GM23338 (cell line): ENCODE data around the gene LARGE1. TPM values are rescaled to one million over a fixed set of nuclear protein-coding genes. Genes with fewer than 3 reads are reported as not detected.

Source experiments
- ATAC-seq: fragments of 200-7000 bp; cut with Tn5 transposase; 3 replicates; pipeline ENCODE4 v1.9.1; 2020
- DNase-seq: peaks from one replicate; pipeline ENCODE4 v3.0.0-alpha.2; 2015; ENCODE audit warnings: low spot score
- H2AFZ ChIP-seq: fragments of 200-600 bp; sonication (generic); 2 replicates; pipeline ENCODE4 v1.8.0; 2016; ENCODE audit warnings: antibody characterized with exemption, mild to moderate bottlenecking, moderate library complexity
- H3F3A ChIP-seq: fragments of 200-600 bp; sonication (generic); replicated peaks from 2 replicates; pipeline ENCODE4 v1.8.0; 2017; ENCODE audit warnings: antibody characterized with exemption, mixed run types, low read depth
- H3K27ac ChIP-seq: fragments of 200-600 bp; sonication (generic); 2 replicates; pipeline ENCODE4 v1.6.1; 2016; ENCODE audit warnings: low read depth
- H3K27me3 ChIP-seq: fragments of 200-600 bp; sonication (generic); 2 replicates; pipeline ENCODE4 v1.8.0; 2016; ENCODE audit warnings: mild to moderate bottlenecking, mixed run types, moderate library complexity; ENCODE audit not compliant: insufficient read depth
- H3K36me3 ChIP-seq: fragments of 200-600 bp; sonication (generic); 2 replicates; pipeline ENCODE4 v1.8.0; 2016; ENCODE audit warnings: mild to moderate bottlenecking; ENCODE audit not compliant: insufficient read depth
- H3K4me1 ChIP-seq: fragments of 200-600 bp; sonication (generic); 2 replicates; pipeline ENCODE4 v1.8.0; 2016; ENCODE audit warnings: mild to moderate bottlenecking, moderate library complexity; ENCODE audit not compliant: insufficient read depth
- H3K4me2 ChIP-seq: fragments of 200-600 bp; sonication (generic); 2 replicates; pipeline ENCODE4 v1.7.1; 2017; ENCODE audit warnings: mixed run types
- H3K4me3 ChIP-seq: fragments of 200-600 bp; sonication (generic); 2 replicates; pipeline ENCODE4 v1.6.1; 2016; ENCODE audit warnings: mixed run types
- H3K79me2 ChIP-seq: fragments of 200-600 bp; sonication (generic); replicated peaks from 2 replicates; pipeline ENCODE4 v1.8.0; 2017; ENCODE audit warnings: mild to moderate bottlenecking; ENCODE audit not compliant: insufficient read depth
- H3K9me2 ChIP-seq: fragments of 200-600 bp; sonication (generic); 2 replicates; pipeline ENCODE4 v1.8.0; 2017; ENCODE audit not compliant: insufficient read depth
- H4K20me1 ChIP-seq: fragments of 200-600 bp; sonication (generic); replicated peaks from 2 replicates; pipeline ENCODE4 v1.8.0; 2017; ENCODE audit warnings: mild to moderate bottlenecking; ENCODE audit not compliant: insufficient read depth
- H3K27ac Mint-ChIP-seq: 2 replicates; pipeline ENCODE4 v1.8.0; 2020; ENCODE audit warnings: inconsistent platforms, mild to moderate bottlenecking, moderate library complexity, mixed read lengths
- H3K27me3 Mint-ChIP-seq: 3 replicates; pipeline ENCODE4 v1.8.0; 2022; ENCODE audit warnings: low read depth, mild to moderate bottlenecking, moderate library complexity, mixed read lengths, inconsistent platforms; ENCODE audit not compliant: insufficient read depth, poor library complexity
- H3K36me3 Mint-ChIP-seq: 3 replicates; pipeline ENCODE4 v1.8.0; 2021; ENCODE audit warnings: low read depth, mild to moderate bottlenecking, inconsistent platforms, moderate library complexity, mixed read lengths
- H3K4me1 Mint-ChIP-seq: 3 replicates; pipeline ENCODE4 v1.8.0; 2020; ENCODE audit warnings: mild to moderate bottlenecking, inconsistent platforms, mixed read lengths
- H3K4me3 Mint-ChIP-seq: 3 replicates; pipeline ENCODE4 v1.8.0; 2021; ENCODE audit warnings: moderate library complexity, mild to moderate bottlenecking, inconsistent platforms, mixed read lengths
- H3K9me3 Mint-ChIP-seq: 3 replicates; pipeline ENCODE4 v1.8.0; 2020; ENCODE audit warnings: moderate library complexity, mild to moderate bottlenecking, inconsistent platforms, mixed read lengths
- CREB1 ChIP-seq: fragments of 250-450 bp; sonication (Bioruptor Pico); IDR thresholded peaks from 2 replicates; pipeline ENCODE4 v1.5.0; 2020; ENCODE audit warnings: low read depth, mild to moderate bottlenecking, moderate library complexity
- CTCF ChIP-seq, 2 experiments: fragments of 200-600 bp in 1 of 2; sonication (generic) in 1 of 2; conservative IDR thresholded peaks; 2 replicates each; pipeline versions ENCODE4 v1.5.1 to v1.6.1; 2016 to 2017; ENCODE audit warnings: antibody characterized with exemption in 2 of 2, low read depth in 2 of 2, mild to moderate bottlenecking in 2 of 2, moderate library complexity in 1 of 2
- ETS1 ChIP-seq: IDR thresholded peaks from 2 replicates; pipeline ENCODE4 v1.6.1; 2016; ENCODE audit warnings: antibody characterized with exemption
- EZH2 ChIP-seq: fragments of 200-600 bp; sonication (generic); IDR thresholded peaks from one replicate; pipeline ENCODE4 v1.8.0; 2017; ENCODE audit warnings: antibody characterized with exemption, mild to moderate bottlenecking, low read depth; ENCODE audit not compliant: unreplicated experiment
- EZH2phosphoT487 ChIP-seq: fragments of 200-600 bp; sonication (generic); IDR thresholded peaks from one replicate; pipeline ENCODE4 v1.8.1; 2018; ENCODE audit warnings: antibody characterized with exemption; ENCODE audit not compliant: unreplicated experiment
- JUNB ChIP-seq: IDR thresholded peaks from one replicate; pipeline ENCODE4 v1.6.1; 2016; ENCODE audit warnings: antibody characterized with exemption; ENCODE audit not compliant: unreplicated experiment
- NANOG ChIP-seq: IDR thresholded peaks from 2 replicates; pipeline ENCODE4 v1.6.1; 2016; ENCODE audit warnings: antibody characterized with exemption, borderline replicate concordance
- POLR2AphosphoS5 ChIP-seq: IDR thresholded peaks from 2 replicates; pipeline ENCODE4 v1.6.1; 2016; ENCODE audit warnings: antibody characterized with exemption, low read depth
- REST ChIP-seq: IDR thresholded peaks from one replicate; pipeline ENCODE4 v1.6.1; 2018; ENCODE audit warnings: antibody characterized with exemption; ENCODE audit not compliant: unreplicated experiment
- STAT1 ChIP-seq: IDR thresholded peaks from one replicate; pipeline ENCODE4 v1.6.1; 2016; ENCODE audit warnings: antibody characterized with exemption; ENCODE audit not compliant: unreplicated experiment
- ZNF114 ChIP-seq: fragments of 250-450 bp; sonication (Bioruptor Pico); IDR thresholded peaks from 2 replicates; pipeline ENCODE4 v1.5.0; 2020; ENCODE audit warnings: mild to moderate bottlenecking, moderate library complexity
- ZNF331 ChIP-seq: fragments of 250-450 bp; sonication (Bioruptor Pico); IDR thresholded peaks from 2 replicates; pipeline ENCODE4 v1.5.0; 2020; ENCODE audit warnings: low read depth, mild to moderate bottlenecking, moderate library complexity
- polyA plus RNA-seq: library from polyadenylated mRNA; unstranded; fragments of >200 nt; fragmentation: Nextera tagmentation; extraction: Ambion mirVana; gene quantifications from 2 replicates; pipeline ENCODE4 v1.2.1, GENCODE V29; 2016
- total RNA-seq: library from RNA; depleted of rRNA; stranded (reverse); fragments of >200 nt; shearing (Covaris generic); gene quantifications from 2 replicates; pipeline ENCODE4 v1.2.3, GENCODE V29; 2014

The LARGE1 gene
- total and polyA plus RNA-seq, 2 experiments from 2014 or later, result 12.8 to 75.6 TPM

- TF ChIP-seq EZH2phosphoT487 (no peak), POLR2AphosphoS5 (no peak), CTCF (conservative IDR thresholded peaks at IDR 0.05; ENCODE audit: low read depth in 2 of 2) (no peak), CREB1 (CRISPR knock-in tag) (no peak), ZNF331 (CRISPR knock-in tag) (no peak), JUNB (no peak), EZH2 (no peak), REST (no peak), NANOG (no peak), ETS1 (no peak)
Measured at GRCh38 chr22:33903012-33903411, 17.3 kb downstream of the LARGE1 start (continued).

GRCh38 chr22:33902073-33902472, 18.2 kb downstream of the LARGE1 start:
- peaks cover 89% of the 10 kb centered on the region for H3K79me2 ChIP-seq
- Mint-ChIP-seq H3K27ac (peak overlapping the region; percentile 66), H3K27me3 (peaks cover 10% of the 10 kb centered on the region), H3K4me3 (no peak overlapping the region), H3K9me3 (no peaks in the 10 kb centered on the region), H3K36me3 (peaks cover 10% of the 10 kb centered on the region; the same call in 2 of the 3 replicates), H3K4me1 (peaks cover 74% of the 10 kb centered on the region)
- DNase-seq (no peak), ATAC-seq (no peak)
- no peak overlapping the region for H2AFZ ChIP-seq
- no peak for TF ChIP-seq STAT1
- no peak for TF ChIP-seq ZNF114
- no peak for TF ChIP-seq CREB1 (CRISPR knock-in tag)
- no peak for TF ChIP-seq EZH2
- TF ChIP-seq CTCF (conservative IDR thresholded peaks at IDR 0.05; ENCODE audit: low read depth in 2 of 2), result no peak
- no peak overlapping the region for H3K4me3 ChIP-seq
- peaks cover 21% of the 10 kb centered on the region for H4K20me1 ChIP-seq
- no peak overlapping the region for H3K4me2 ChIP-seq
- H3K9me2 ChIP-seq, result no peaks in the 10 kb centered on the region
- no peaks in the 10 kb centered on the region for H3K36me3 ChIP-seq
- H3K27me3 ChIP-seq, result no peaks in the 10 kb centered on the region
- no peak overlapping the region for H3K27ac ChIP-seq
- H3F3A ChIP-seq, result peaks cover 24% of the 10 kb centered on the region; the same call in 1 of the 2 replicates
- H3K4me1 ChIP-seq, result peaks cover 59% of the 10 kb centered on the region
